Stimulated activated naive B cell treated with anti-CD40 and anti-IgM and Interleukin-4, amounts not matched to agents 10 μg/mL and 1 μg/mL and 100 μg/mL, for 72 hours (primary cell): ENCODE results near the gene KRCC1.
"Not testable (repeated sequence)": the region's sequence is repeated elsewhere in the genome, so short reads cannot be mapped to it uniquely, and the experiment has no call there.

ENCODE experiments used
- ATAC-seq, 2 donors: fragments of 150-1000 bp; cut with Tn5 transposase; replicated peaks; 2 replicates each; pipeline ENCODE4 v1.10.0; 2021; ENCODE audit warnings: moderate library complexity in 1 of 2
- DNase-seq: peaks from one replicate; pipeline ENCODE4 v3.0.0; 2021
- H3K27ac Mint-ChIP-seq: one replicate; pipeline ENCODE4 v1.8.0; 2022; ENCODE audit warnings: mild to moderate bottlenecking, mixed read lengths
- H3K27me3 Mint-ChIP-seq, 2 donors: one replicate each; pipeline ENCODE4 v1.8.0; 2022; ENCODE audit warnings: mixed read lengths in 2 of 2
- H3K36me3 Mint-ChIP-seq, 2 donors: one replicate each; pipeline ENCODE4 v1.8.0; 2022; ENCODE audit warnings: mixed read lengths in 2 of 2, mild to moderate bottlenecking in 1 of 2
- H3K4me1 Mint-ChIP-seq, 2 donors: one replicate each; pipeline ENCODE4 v1.8.0; 2022; ENCODE audit warnings: mixed read lengths in 2 of 2, mild to moderate bottlenecking in 1 of 2
- H3K4me3 Mint-ChIP-seq, 2 donors: one replicate each; pipeline ENCODE4 v1.8.0; 2022; ENCODE audit warnings: mild to moderate bottlenecking in 2 of 2, mixed read lengths in 2 of 2, moderate library complexity in 1 of 2
- H3K9me3 Mint-ChIP-seq, 2 donors: one replicate each; pipeline ENCODE4 v1.8.0; 2022; ENCODE audit warnings: mixed read lengths in 2 of 2, mild to moderate bottlenecking in 1 of 2

The KRCC1 gene

GRCh38 chr2:87987473-87987872 lies 68.1 kb downstream of the KRCC1 start:
- H3K4me1 Mint-ChIP-seq, DNase-seq, ATAC-seq, H3K27me3 Mint-ChIP-seq, H3K9me3 Mint-ChIP-seq, H3K36me3 Mint-ChIP-seq, H3K4me3 Mint-ChIP-seq, H3K27ac Mint-ChIP-seq: not testable (repeated sequence)

DNA sequence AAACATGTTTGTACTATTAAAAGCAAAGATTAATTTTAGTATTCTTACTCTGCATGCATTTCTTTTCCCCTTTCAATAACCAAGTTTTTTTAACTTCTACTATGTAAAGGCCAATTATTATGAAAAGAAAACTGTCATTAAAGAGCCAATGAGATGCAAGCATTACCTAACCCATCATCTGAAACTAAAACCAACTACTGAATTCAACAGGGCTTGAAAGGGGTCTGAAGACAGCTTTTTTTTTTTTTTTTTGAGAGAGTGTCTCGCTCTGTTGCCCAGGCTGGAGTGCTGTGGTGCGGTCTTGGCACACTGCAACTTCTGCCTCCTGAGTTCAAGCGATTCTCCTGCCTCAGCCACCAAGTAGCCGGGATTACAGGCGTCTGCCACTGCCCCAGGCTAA lies 69.7 kb downstream of the KRCC1 start:
- H3K27ac Mint-ChIP-seq, H3K9me3 Mint-ChIP-seq, H3K36me3 Mint-ChIP-seq, H3K27me3 Mint-ChIP-seq, H3K4me3 Mint-ChIP-seq, H3K4me1 Mint-ChIP-seq, DNase-seq: not testable (repeated sequence)
- ATAC-seq, result peak in 1 of 2 donors; percentile 74

DNA sequence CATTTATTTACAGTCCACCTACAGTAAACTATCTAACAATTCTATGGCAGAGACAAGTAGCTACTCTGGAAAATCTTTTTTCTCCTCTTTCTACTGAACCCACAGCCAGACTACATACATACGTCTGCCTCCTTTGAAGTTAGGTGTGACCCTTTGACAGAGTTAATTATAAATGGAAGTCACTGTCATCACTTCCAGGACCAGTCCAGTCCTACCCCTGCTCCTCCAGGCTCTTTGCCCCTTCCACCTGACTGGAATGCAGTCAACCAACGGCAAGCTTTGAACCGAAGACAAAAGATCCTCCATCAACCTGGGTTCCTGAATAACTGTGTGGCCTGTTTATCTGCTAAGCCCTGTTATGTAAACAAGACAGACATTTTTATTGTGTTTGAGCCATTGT lies 74.4 kb downstream of the KRCC1 start:
- H3K27me3 Mint-ChIP-seq, H3K36me3 Mint-ChIP-seq, H3K9me3 Mint-ChIP-seq, H3K27ac Mint-ChIP-seq, ATAC-seq, H3K4me3 Mint-ChIP-seq, DNase-seq, H3K4me1 Mint-ChIP-seq: not testable (repeated sequence)
